DMS53 (cell line): ENCODE data around the gene PLAAT3.
"Not testable (repeated sequence)": the region's sequence is repeated elsewhere in the genome, so short reads cannot be mapped to it uniquely, and the experiment has no call there.

ENCODE experiments used
- DNase-seq: peaks from one replicate; lab custom pipeline; 2025; lab: John Stamatoyannopoulos, UW

The PLAAT3 gene

GRCh38 chr11:63608353-63609345, 5.6 kb downstream of the PLAAT3 start:
- DNase-seq = no peak

GRCh38 chr11:63603180-63603518, 11.1 kb downstream of the PLAAT3 start:
- DNase-seq = no peak

- DNase-seq = not testable (repeated sequence)
These were observed 11.7 kb downstream of the PLAAT3 start for GRCh38 chr11:63602290-63603179.

GRCh38 chr11:63599211-63600122, 14.8 kb downstream of the PLAAT3 start:
- no peak for DNase-seq

GRCh38 chr11:63598556-63598955, 15.7 kb downstream of the PLAAT3 start:
- no peak for DNase-seq

GRCh38 chr11:63595296-63595695, 18.9 kb downstream of the PLAAT3 start:
- no peak for DNase-seq

GRCh38 chr11:63592975-63593395, 21.2 kb downstream of the PLAAT3 start:
- peak; percentile 57 for DNase-seq

- DNase-seq = no peak
These were observed 24.0 kb downstream of the PLAAT3 start for GRCh38 chr11:63590024-63590788.

GRCh38 chr11:63589000-63589399, 25.2 kb downstream of the PLAAT3 start:
- no peak for DNase-seq

GRCh38 chr11:63586451-63587166, 27.6 kb downstream of the PLAAT3 start:
- DNase-seq = no peak

GRCh38 chr11:63583357-63583677, 30.9 kb downstream of the PLAAT3 start:
- no peak for DNase-seq

- not testable (repeated sequence) for DNase-seq
These were observed 33.0 kb downstream of the PLAAT3 start for GRCh38 chr11:63581224-63581623.

GRCh38 chr11:63578882-63579281, 35.4 kb downstream of the PLAAT3 start:
- DNase-seq = not testable (repeated sequence)

GRCh38 chr11:63574856-63575602, 39.2 kb downstream of the PLAAT3 start:
- DNase-seq = no peak

GRCh38 chr11:63573881-63574855, 40.1 kb downstream of the PLAAT3 start:
- peak; percentile 86 for DNase-seq

GRCh38 chr11:63572026-63572688, 42.1 kb downstream of the PLAAT3 start:
- no peak for DNase-seq

- DNase-seq = no peak
These were observed 44.7 kb downstream of the PLAAT3 start for GRCh38 chr11:63569570-63569969.
